K562 (cell line): ENCODE data around the gene DENND1A. TPM values are rescaled to one million over a fixed set of nuclear protein-coding genes. Genes with fewer than 3 reads are reported as not detected.

Experiments used
- CBFA2T2 ChIP-seq: fragments of 450-650 bp; conservative IDR thresholded peaks from 2 replicates; pipeline ENCODE4 v1.6.1; 2017; ENCODE audit warnings: mild to moderate bottlenecking
- CUX1 ChIP-seq: fragments of 200-800 bp; sonication (Bioruptor generic); IDR thresholded peaks from 2 replicates; pipeline ENCODE4 v1.6.1; 2016; ENCODE audit warnings: missing genetic modification characterization, missing compliant biosample characterization
- ETS1 ChIP-seq: conservative IDR thresholded peaks from 2 replicates; pipeline ENCODE4 v1.6.1; 2011; ENCODE audit warnings: low read depth, mild to moderate bottlenecking, low read length; ENCODE audit not compliant: control insufficient read depth
- FOXK2 ChIP-seq, 2 experiments: fragments of 450-650 bp; IDR thresholded peaks in 1 of 2; conservative IDR thresholded peaks in 1 of 2; 2 replicates each; pipeline ENCODE4 v1.6.1; 2016; ENCODE audit warnings: low read depth in 2 of 2, mild to moderate bottlenecking in 1 of 2
- HDAC8 ChIP-seq: fragments of 450-650 bp; IDR thresholded peaks from 2 replicates; pipeline ENCODE4 v1.6.1; 2016; ENCODE audit warnings: mild to moderate bottlenecking, missing genetic modification characterization, moderate library complexity, missing compliant biosample characterization
- MAFG ChIP-seq: fragments of 450-650 bp; conservative IDR thresholded peaks from 2 replicates; pipeline ENCODE4 v1.6.1; 2016; ENCODE audit warnings: missing genetic modification characterization, missing compliant biosample characterization
- MED1 ChIP-seq: sonication (generic); formaldehyde crosslinking; IDR thresholded peaks from 2 replicates; pipeline ENCODE4 v1.8.1; 2023; ENCODE audit warnings: missing genetic modification reagents, borderline replicate concordance
- PTTG1 ChIP-seq: fragments of 450-650 bp; IDR thresholded peaks from 2 replicates; pipeline ENCODE4 v1.6.1; 2016; ENCODE audit warnings: low read depth, mild to moderate bottlenecking, missing genetic modification characterization, missing compliant biosample characterization
- SIN3B ChIP-seq: fragments of 450-650 bp; IDR thresholded peaks from 2 replicates; pipeline ENCODE4 v1.6.1; 2017; ENCODE audit warnings: low read depth, mild to moderate bottlenecking, moderate library complexity
- STAT5A ChIP-seq: IDR thresholded peaks from 2 replicates; pipeline ENCODE4 v1.6.1; 2012; ENCODE audit warnings: low read length, inconsistent platforms, borderline replicate concordance
- TAF9B ChIP-seq: fragments of 450-650 bp; IDR thresholded peaks from 2 replicates; pipeline ENCODE4 v1.6.1; 2018; ENCODE audit warnings: mild to moderate bottlenecking; ENCODE audit not compliant: partially characterized antibody
- ZBTB34 ChIP-seq: fragments of 250-450 bp; sonication (Bioruptor Pico); IDR thresholded peaks from 2 replicates; pipeline ENCODE4 v1.8.0; 2021; ENCODE audit warnings: mild to moderate bottlenecking, moderate library complexity
- ZNF830 ChIP-seq: fragments of 250-450 bp; sonication (Bioruptor Pico); IDR thresholded peaks from 2 replicates; pipeline ENCODE4 v1.5.0; 2021; ENCODE audit warnings: mild to moderate bottlenecking
- polyA plus RNA-seq, 8 experiments: library from polyadenylated mRNA; depleted of rRNA in 4 of 8; stranded (reverse) in 5 of 8; unstranded in 3 of 8; fragments of >200 nt; fragmentation: Nextera tagmentation in 2 of 8; fragmentation: Illumina TruSeq in 1 of 8; extraction: Ambion mirVana in 2 of 8; extraction: Trizol in 1 of 8; gene quantifications; 2 replicates each; pipeline versions ENCODE4 v1.2.1 to v1.2.3, GENCODE V29; 2011 to 2014; ENCODE audit warnings: inconsistent platforms in 1 of 8, missing spikeins in 1 of 8
- total RNA-seq, 7 experiments: library from RNA; depleted of rRNA in 6 of 7; stranded (reverse); fragments of >200 nt in 6 of 7; fragmentation: Illumina TruSeq in 2 of 7; extraction: Trizol in 2 of 7; gene quantifications; 2 replicates each; pipeline versions ENCODE4 v1.2.1 to v1.2.3, GENCODE V29; 2011 to 2021; ENCODE audit warnings: low replicate concordance in 1 of 7
- TF ChIP-seq, protein P1 (sequence below): fragments of 450-650 bp; formaldehyde crosslinking; IDR thresholded peaks from 2 replicates; pipeline ENCODE4 v1.4.0; 2022; ENCODE audit warnings: missing genetic modification characterization
- TF ChIP-seq, protein P2 (sequence below): fragments of 250-450 bp; sonication (Bioruptor Pico); IDR thresholded peaks from 2 replicates; pipeline ENCODE4 v1.8.0; 2022; ENCODE audit warnings: inconsistent platforms, mild to moderate bottlenecking, moderate library complexity, borderline replicate concordance

The DENND1A gene
- total and polyA plus RNA-seq, 9 of the 15 experiments (the other 6 are each of a cell fraction or from before 2014, with no cell fraction given), result 7.6 to 29.5 (median 15.7) TPM

DNA sequence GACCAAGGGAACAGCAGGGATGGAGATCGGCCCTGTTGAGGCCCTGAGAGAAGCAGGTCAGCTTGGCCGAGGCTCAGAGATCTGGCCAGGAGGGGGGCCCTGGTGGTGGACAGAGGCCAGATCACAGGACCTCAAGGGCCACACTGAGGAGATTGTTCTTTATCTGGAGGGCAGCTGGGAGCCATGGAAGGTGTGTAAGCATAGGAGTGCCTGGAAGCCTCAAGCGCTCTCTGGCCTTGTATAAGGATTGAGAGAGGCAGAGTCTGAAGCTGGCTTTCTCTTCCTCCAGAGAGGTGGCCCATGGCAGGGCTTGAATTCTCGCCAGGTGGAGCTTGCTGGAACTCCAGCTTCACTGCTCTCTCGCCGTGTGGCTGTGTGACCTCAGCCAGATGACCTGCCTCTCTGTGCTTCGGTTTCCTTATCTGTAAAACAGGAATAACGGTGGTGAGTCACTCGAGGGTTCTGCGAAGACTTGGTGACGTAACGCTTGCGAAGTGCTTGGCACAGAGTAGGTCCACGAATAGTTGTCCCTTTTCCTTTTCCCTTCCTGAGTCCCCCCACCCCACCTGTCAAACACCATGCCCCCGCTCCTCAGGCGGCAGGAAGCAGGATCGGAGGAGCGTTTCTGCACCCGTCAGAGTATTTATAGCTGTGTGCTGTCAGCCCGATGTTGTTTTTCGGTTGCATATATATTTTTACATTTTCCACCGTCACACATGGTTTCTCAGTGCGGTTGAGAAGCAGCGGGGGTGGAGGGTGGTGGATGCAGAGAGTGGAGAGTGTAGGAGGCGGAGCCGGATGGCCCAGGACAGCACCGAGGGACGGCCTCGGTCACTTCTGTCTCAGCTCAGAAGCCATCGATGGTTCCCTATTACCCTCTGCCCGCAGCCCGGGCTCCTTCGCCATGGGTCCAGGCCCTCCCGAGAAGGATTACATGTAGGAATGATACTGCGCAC, 590.9 kb downstream of the DENND1A start (continued):
- TF ChIP-seq ZBTB34 (CRISPR knock-in tag) (no peak), STAT5A (peak; percentile 62), CBFA2T2 (0 out of 2 replicates have a peak, but pooled peaks have one; percentile 20), PTTG1 (tag) (no peak), SIN3B (no peak), ZNF830 (0 out of 2 replicates have a peak, but pooled peaks have one; percentile 44), MED1 (CRISPR knock-in tag) (no peak), CUX1 (CRISPR knock-in tag) (no peak; the same call in 1 of the 2 replicates), HDAC8 (tag) (no peak), FOXK2 (conservative IDR thresholded peaks at IDR 0.05 in 1 of 2, IDR thresholded peaks at IDR 0.05 in 1 of 2; ENCODE audit: low read depth in 2 of 2) (no peak), TAF9B (no peak), MAFG (no peak), ETS1 (no peak)
- TF ChIP-seq, protein P1, sequence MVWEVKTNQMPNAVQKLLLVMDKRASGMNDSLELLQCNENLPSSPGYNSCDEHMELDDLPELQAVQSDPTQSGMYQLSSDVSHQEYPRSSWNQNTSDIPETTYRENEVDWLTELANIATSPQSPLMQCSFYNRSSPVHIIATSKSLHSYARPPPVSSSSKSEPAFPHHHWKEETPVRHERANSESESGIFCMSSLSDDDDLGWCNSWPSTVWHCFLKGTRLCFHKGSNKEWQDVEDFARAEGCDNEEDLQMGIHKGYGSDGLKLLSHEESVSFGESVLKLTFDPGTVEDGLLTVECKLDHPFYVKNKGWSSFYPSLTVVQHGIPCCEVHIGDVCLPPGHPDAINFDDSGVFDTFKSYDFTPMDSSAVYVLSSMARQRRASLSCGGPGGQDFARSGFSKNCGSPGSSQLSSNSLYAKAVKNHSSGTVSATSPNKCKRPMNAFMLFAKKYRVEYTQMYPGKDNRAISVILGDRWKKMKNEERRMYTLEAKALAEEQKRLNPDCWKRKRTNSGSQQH (CRISPR knock-in tag), result 0 out of 2 replicates have a peak, but pooled peaks have one; percentile 9
- TF ChIP-seq, protein P2, sequence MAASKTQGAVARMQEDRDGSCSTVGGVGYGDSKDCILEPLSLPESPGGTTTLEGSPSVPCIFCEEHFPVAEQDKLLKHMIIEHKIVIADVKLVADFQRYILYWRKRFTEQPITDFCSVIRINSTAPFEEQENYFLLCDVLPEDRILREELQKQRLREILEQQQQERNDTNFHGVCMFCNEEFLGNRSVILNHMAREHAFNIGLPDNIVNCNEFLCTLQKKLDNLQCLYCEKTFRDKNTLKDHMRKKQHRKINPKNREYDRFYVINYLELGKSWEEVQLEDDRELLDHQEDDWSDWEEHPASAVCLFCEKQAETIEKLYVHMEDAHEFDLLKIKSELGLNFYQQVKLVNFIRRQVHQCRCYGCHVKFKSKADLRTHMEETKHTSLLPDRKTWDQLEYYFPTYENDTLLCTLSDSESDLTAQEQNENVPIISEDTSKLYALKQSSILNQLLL, result no peak
